ENCODE measurements around the gene CDC123.

CDC123 gene

GRCh38 chr10:12187321-12187905 is 8.6 kb upstream of the CDC123 start:
- in situ Hi-C loops (cut with MboI; ENCODE audit: low pct_unique_long_range_greater_than_20kb, low sequenced_read_pairs), result no loop called here
- DNase-seq, result no peak

- in situ Hi-C loops (cut with MboI; ENCODE audit: low pct_unique_long_range_greater_than_20kb, low sequenced_read_pairs), result no loop called here
- no peak for DNase-seq
These were observed 7.3 kb upstream of the CDC123 start for GRCh38 chr10:12188656-12189055.

- in situ Hi-C loops (cut with MboI; ENCODE audit: low pct_unique_long_range_greater_than_20kb, low sequenced_read_pairs), result no loop called here
These were observed 6.6 kb upstream of the CDC123 start for GRCh38 chr10:12189426-12189825.

GRCh38 chr10:12191715-12192114 is 4.3 kb upstream of the CDC123 start:
- in situ Hi-C loops (cut with MboI; ENCODE audit: low pct_unique_long_range_greater_than_20kb, low sequenced_read_pairs), result no loop called here
- DNase-seq, result no peak

More at GRCh38 chr10:12189426-12189825, 6.6 kb upstream of the CDC123 start:
- DNase-seq, result no peak

GRCh38 chr10:12193193-12193592 is 2.8 kb upstream of the CDC123 start:
- in situ Hi-C loops (cut with MboI; ENCODE audit: low pct_unique_long_range_greater_than_20kb, low sequenced_read_pairs), result no loop called here
- no peak for DNase-seq

GRCh38 chr10:12194752-12195271 is 1.2 kb upstream of the CDC123 start:
- in situ Hi-C loops (cut with MboI; ENCODE audit: low pct_unique_long_range_greater_than_20kb, low sequenced_read_pairs), result no loop called here

GRCh38 chr10:12195281-12195602 is 746 bp upstream of the CDC123 start:
- no peak for DNase-seq
- in situ Hi-C loops (cut with MboI; ENCODE audit: low pct_unique_long_range_greater_than_20kb, low sequenced_read_pairs), result no loop called here

More at GRCh38 chr10:12194752-12195271, 1.2 kb upstream of the CDC123 start:
- DNase-seq, result peak; percentile 63

GRCh38 chr10:12196531-12197211 is 683 bp downstream of the CDC123 start:
- in situ Hi-C loops (cut with MboI; ENCODE audit: low pct_unique_long_range_greater_than_20kb, low sequenced_read_pairs), result no loop called here
- DNase-seq, result no peak

GRCh38 chr10:12198156-12198555 is 2.2 kb downstream of the CDC123 start:
- DNase-seq, result no peak
- in situ Hi-C loops (cut with MboI; ENCODE audit: low pct_unique_long_range_greater_than_20kb, low sequenced_read_pairs), result no loop called here

- in situ Hi-C loops (cut with MboI; ENCODE audit: low pct_unique_long_range_greater_than_20kb, low sequenced_read_pairs), result no loop called here
- no peak for DNase-seq
These were observed 4.9 kb downstream of the CDC123 start for GRCh38 chr10:12200850-12201249.

GRCh38 chr10:12201543-12201942 is 5.6 kb downstream of the CDC123 start:
- in situ Hi-C loops (cut with MboI; ENCODE audit: low pct_unique_long_range_greater_than_20kb, low sequenced_read_pairs), result no loop called here
- no peak for DNase-seq

GRCh38 chr10:12202226-12202625 is 6.2 kb downstream of the CDC123 start:
- in situ Hi-C loops (cut with MboI; ENCODE audit: low pct_unique_long_range_greater_than_20kb, low sequenced_read_pairs), result no loop called here
- DNase-seq, result no peak

- in situ Hi-C loops (cut with MboI; ENCODE audit: low pct_unique_long_range_greater_than_20kb, low sequenced_read_pairs), result no loop called here
- no peak for DNase-seq
These were observed 9.1 kb downstream of the CDC123 start for GRCh38 chr10:12205082-12205481.

- in situ Hi-C loops (cut with MboI; ENCODE audit: low pct_unique_long_range_greater_than_20kb, low sequenced_read_pairs), result no loop called here
These were observed 11.1 kb downstream of the CDC123 start for GRCh38 chr10:12207114-12207513.

GRCh38 chr10:12208460-12208859 is 12.5 kb downstream of the CDC123 start:
- DNase-seq, result no peak
- in situ Hi-C loops (cut with MboI; ENCODE audit: low pct_unique_long_range_greater_than_20kb, low sequenced_read_pairs), result no loop called here

More at GRCh38 chr10:12207114-12207513, 11.1 kb downstream of the CDC123 start:
- DNase-seq, result no peak

- in situ Hi-C loops (cut with MboI; ENCODE audit: low pct_unique_long_range_greater_than_20kb, low sequenced_read_pairs), result no loop called here
These were observed 16.5 kb downstream of the CDC123 start for GRCh38 chr10:12212454-12212853.

GRCh38 chr10:12213621-12214020 is 17.6 kb downstream of the CDC123 start:
- DNase-seq, result no peak
- in situ Hi-C loops (cut with MboI; ENCODE audit: low pct_unique_long_range_greater_than_20kb, low sequenced_read_pairs), result no loop called here

More at GRCh38 chr10:12212454-12212853, 16.5 kb downstream of the CDC123 start:
- no peak for DNase-seq

GRCh38 chr10:12214093-12214492 is 18.1 kb downstream of the CDC123 start:
- no peak for DNase-seq
- in situ Hi-C loops (cut with MboI; ENCODE audit: low pct_unique_long_range_greater_than_20kb, low sequenced_read_pairs), result no loop called here

- DNase-seq, result peak; percentile 65
- in situ Hi-C loops (cut with MboI; ENCODE audit: low pct_unique_long_range_greater_than_20kb, low sequenced_read_pairs), result no loop called here
These were observed 18.8 kb downstream of the CDC123 start for GRCh38 chr10:12214763-12215218.

- in situ Hi-C loops (cut with MboI; ENCODE audit: low pct_unique_long_range_greater_than_20kb, low sequenced_read_pairs), result no loop called here
- DNase-seq, result no peak
These were observed 23.0 kb downstream of the CDC123 start for GRCh38 chr10:12218991-12219390.
